Left colon (tissue), 2 donors: ENCODE measurements around the gene CD68. TPM values are rescaled to one million over a fixed set of nuclear protein-coding genes. Genes with fewer than 3 reads are reported as not detected.
"Not testable (repeated sequence)": the region's sequence is repeated elsewhere in the genome, so short reads cannot be mapped to it uniquely, and the experiment has no call there.

ENCODE experiments used
- ATAC-seq: fragments of 200-7000 bp; cut with Tn5 transposase; one replicate; pipeline ENCODE4 v1.9.1; 2020; ENCODE audit warnings: mild to moderate bottlenecking, moderate library complexity
- DNase-seq, 2 donors: peaks; one replicate each; pipeline ENCODE4 v3.0.0-alpha.2; 2020
- intact Hi-C, 2 donors: fragments of 100-400 bp; cut with DNase I in 1 of 2; cut with micrococcal nuclease in 1 of 2; formaldehyde crosslinking; loops; one replicate each; pipeline versions ENCODE4 v1.11.2 to v1.14.0; 2022; cut with DNase I, micrococcal nuclease
- total RNA-seq, 2 donors: library from RNA; stranded (reverse); fragmentation: NEBNext Ultra II Directional; extraction: Animal tissue kit (Norgen Biotek cat#: 25700); gene quantifications; one replicate each; pipeline ENCODE4 v1.2.1, GENCODE V29; 2021
- donor health status: DM: no; HTN: no; CAD: no.
- donor health status: DM: yes; HTN: yes; CAD: no.

The CD68 gene
- total RNA-seq, 2 donors from 2014 or later = 35.0 to 74.0 TPM

- DNase-seq (no peak), ATAC-seq (no peak)
- intact Hi-C loops = no loop called here
Observed at GRCh38 chr17:7592422-7593021, 13.1 kb downstream of the CD68 start.

GRCh38 chr17:7593296-7593695 is 13.9 kb downstream of the CD68 start:
- intact Hi-C loops = no loop called here
- DNase-seq = no peak
- no peak for ATAC-seq

- ATAC-seq = peak; percentile 87
- intact Hi-C loops, DNase-seq: not testable (repeated sequence)
Observed at GRCh38 chr17:7597561-7597960, 18.1 kb downstream of the CD68 start.

GRCh38 chr17:7606280-7606679 is 26.8 kb downstream of the CD68 start:
- ATAC-seq = no peak
- no peak for DNase-seq
- intact Hi-C loops = no loop called here

- ATAC-seq (no peak), DNase-seq (no peak)
- intact Hi-C loops = no loop called here
Observed at GRCh38 chr17:7610641-7611040, 31.2 kb downstream of the CD68 start.

- intact Hi-C loops = no loop called here
- no peak for ATAC-seq
Observed at GRCh38 chr17:7611635-7612293, 32.3 kb downstream of the CD68 start.

GRCh38 chr17:7612294-7612640 is 32.8 kb downstream of the CD68 start:
- ATAC-seq = no peak
- intact Hi-C loops = no loop called here
- DNase-seq = no peak

More at GRCh38 chr17:7611635-7612293, 32.3 kb downstream of the CD68 start:
- no peak for DNase-seq

GRCh38 chr17:7613769-7614424 is 34.5 kb downstream of the CD68 start:
- no peak for ATAC-seq
- DNase-seq = no peak
- intact Hi-C loops = no loop called here

GRCh38 chr17:7614425-7615264 is 35.2 kb downstream of the CD68 start, which contains the start of gene FXR2:
Gene FXR2, minus strand, starts transcription at chr17:7614897. Its CDS starts 365 bp downstream, at chr17:7614532.
- ATAC-seq (peak; percentile 94), DNase-seq (peak; percentile 100)
- intact Hi-C loops = no loop called here

GRCh38 chr17:7615265-7615747 is 35.9 kb downstream of the CD68 start:
- DNase-seq (no peak), ATAC-seq (no peak)
- intact Hi-C loops = no loop called here

- intact Hi-C loops = no loop called here
- no peak for ATAC-seq
- DNase-seq = no peak
Observed at GRCh38 chr17:7618608-7619007, 39.2 kb downstream of the CD68 start.

GRCh38 chr17:7620835-7621234 is 41.4 kb downstream of the CD68 start:
- ATAC-seq (no peak), DNase-seq (no peak)
- intact Hi-C loops = no loop called here

GRCh38 chr17:7623661-7624060 is 44.2 kb downstream of the CD68 start:
- DNase-seq (no peak), ATAC-seq (no peak)
- intact Hi-C loops = no loop called here

- intact Hi-C loops, DNase-seq, ATAC-seq: not testable (repeated sequence)
Observed at GRCh38 chr17:7625749-7626148, 46.3 kb downstream of the CD68 start.

- DNase-seq (no peak), ATAC-seq (no peak)
- intact Hi-C loops = no loop called here
Observed at GRCh38 chr17:7626307-7626706, 46.9 kb downstream of the CD68 start.

- intact Hi-C loops = no loop called here
- DNase-seq (no peak), ATAC-seq (no peak)
Observed at GRCh38 chr17:7626956-7627249, 47.5 kb downstream of the CD68 start.

- peak; percentile 95 for ATAC-seq
- DNase-seq = peak; percentile 94 to 98
- intact Hi-C loops = no loop called here
Observed at GRCh38 chr17:7627250-7628121, 48.0 kb downstream of the CD68 start, which contains the start of gene SAT2. Gene SAT2, minus strand, starts transcription at chr17:7627821. Its CDS starts 186 bp downstream, at chr17:7627635.

GRCh38 chr17:7629939-7630571 is 50.6 kb downstream of the CD68 start, which contains the start of gene SHBG:
Gene SHBG, plus strand, starts transcription at chr17:7630135. Its CDS starts 38 bp downstream, at chr17:7630173.
- intact Hi-C loops = loop anchor here in 1 of 2 donors (10.0 kb wide), 1 partner anchor 55 kb away; the partner anchor contains the start of genes TP53 and WRAP53
- ATAC-seq (no peak), DNase-seq (no peak)
